ENCODE data around the gene DOCK4.
"Not testable (repeated sequence)": the region's sequence is repeated elsewhere in the genome, so short reads cannot be mapped to it uniquely, and the experiment has no call there.

The DOCK4 gene

GRCh38 chr7:112206238-112206990, at the start of gene DOCK4, which contains the start of gene ZNF277:
Gene DOCK4, minus strand, starts transcription at chr7:112206399. Its CDS starts 261 bp downstream, at chr7:112206138.
Gene ZNF277, plus strand, starts transcription at chr7:112206695. Its CDS starts 22 bp downstream, at chr7:112206717.
- DNase-seq = peak; percentile 100

- DNase-seq = no peak
These were observed 49.2 kb upstream of the DOCK4 start for GRCh38 chr7:112255388-112255720.

- DNase-seq = no peak
These were observed 48.6 kb upstream of the DOCK4 start for GRCh38 chr7:112254709-112255387.

- no peak for DNase-seq
These were observed 48.0 kb upstream of the DOCK4 start for GRCh38 chr7:112254156-112254555.

- no peak for DNase-seq
These were observed 46.5 kb upstream of the DOCK4 start for GRCh38 chr7:112252691-112253090.

GRCh38 chr7:112252141-112252540, 45.9 kb upstream of the DOCK4 start:
- no peak for DNase-seq

GRCh38 chr7:112249967-112250366, 43.8 kb upstream of the DOCK4 start:
- not testable (repeated sequence) for DNase-seq

- no peak for DNase-seq
These were observed 42.4 kb upstream of the DOCK4 start for GRCh38 chr7:112248598-112248997.

- DNase-seq = no peak
These were observed 32.8 kb upstream of the DOCK4 start for GRCh38 chr7:112238852-112239610.

- no peak for DNase-seq
These were observed 32.1 kb upstream of the DOCK4 start for GRCh38 chr7:112238330-112238729.

GRCh38 chr7:112236597-112236996, 30.4 kb upstream of the DOCK4 start:
- DNase-seq = no peak

GRCh38 chr7:112234147-112234546, 27.9 kb upstream of the DOCK4 start:
- DNase-seq = no peak

- DNase-seq = no peak
These were observed 27.0 kb upstream of the DOCK4 start for GRCh38 chr7:112233048-112233697.

GRCh38 chr7:112232212-112232978, 26.2 kb upstream of the DOCK4 start:
- DNase-seq = no peak

GRCh38 chr7:112228632-112229031, 22.4 kb upstream of the DOCK4 start:
- no peak for DNase-seq

- no peak for DNase-seq
These were observed 20.6 kb upstream of the DOCK4 start for GRCh38 chr7:112226701-112227276.

- no peak for DNase-seq
These were observed 18.8 kb upstream of the DOCK4 start for GRCh38 chr7:112225006-112225405.

- no peak for DNase-seq
These were observed 18.0 kb upstream of the DOCK4 start for GRCh38 chr7:112224186-112224585.

- DNase-seq = no peak
These were observed 17.1 kb upstream of the DOCK4 start for GRCh38 chr7:112223310-112223709.

GRCh38 chr7:112220877-112221434, 14.8 kb upstream of the DOCK4 start:
- no peak for DNase-seq

- DNase-seq = no peak
These were observed 9.6 kb upstream of the DOCK4 start for GRCh38 chr7:112215787-112216186.

- no peak for DNase-seq
These were observed 8.7 kb upstream of the DOCK4 start for GRCh38 chr7:112214883-112215282.

Data from right forelimb (tissue), 1 donor.